Activated naive CD8-positive, alpha-beta T cell treated with anti-CD3 and anti-CD28 coated beads for 36 hours (primary cell): ENCODE data around the gene HRH3. TPM values are rescaled to one million over a fixed set of nuclear protein-coding genes. Genes with fewer than 3 reads are reported as not detected.

ENCODE experiments used
- DNase-seq: peaks from one replicate; pipeline ENCODE4 v3.0.0; 2021
- H3K27ac Mint-ChIP-seq: one replicate; pipeline ENCODE4 v1.8.0; 2022; ENCODE audit warnings: mild to moderate bottlenecking, moderate library complexity, mixed read lengths
- H3K27me3 Mint-ChIP-seq: one replicate; pipeline ENCODE4 v1.8.0; 2022; ENCODE audit warnings: mild to moderate bottlenecking, mixed read lengths
- H3K36me3 Mint-ChIP-seq: one replicate; pipeline ENCODE4 v1.8.0; 2021; ENCODE audit warnings: mild to moderate bottlenecking, mixed read lengths
- H3K4me1 Mint-ChIP-seq: one replicate; pipeline ENCODE4 v1.8.0; 2021; ENCODE audit warnings: mixed read lengths
- H3K4me3 Mint-ChIP-seq: one replicate; pipeline ENCODE4 v1.8.0; 2022; ENCODE audit warnings: mild to moderate bottlenecking, moderate library complexity, mixed read lengths
- H3K9me3 Mint-ChIP-seq: one replicate; pipeline ENCODE4 v1.8.0; 2022; ENCODE audit warnings: mixed read lengths
- total RNA-seq, 2 experiments: library from RNA; stranded (reverse); gene quantifications; one replicate each; pipeline ENCODE4 v1.2.3, GENCODE V29; 2021

HRH3 gene
- total RNA-seq, 2 experiments from 2014 or later = not detected

GRCh38 chr20:62237801-62238568 lies 17.9 kb upstream of the HRH3 start, which contains the start of gene OSBPL2:
TSS of gene OSBPL2 (plus strand) at chr20:62238521. CDS start at chr20:62256185, 17,664 bp downstream.
- peak; percentile 100 for DNase-seq
- peak within 1 kb of the TSS; percentile 65 for H3K27ac Mint-ChIP-seq
- no peaks in the 10 kb centered on the region for H3K36me3 Mint-ChIP-seq
- H3K27me3 Mint-ChIP-seq = peaks cover 5% of the 10 kb centered on the region
- peak within 1 kb of the TSS; percentile 78 for H3K4me3 Mint-ChIP-seq
- no peaks in the 10 kb centered on the region for H3K9me3 Mint-ChIP-seq
- peaks cover 28% of the 10 kb centered on the region for H3K4me1 Mint-ChIP-seq

- no peak for DNase-seq
- Mint-ChIP-seq H3K36me3 (no peaks in the 10 kb centered on the region), H3K27ac (peak overlapping the region; percentile 52), H3K4me1 (peaks cover 24% of the 10 kb centered on the region), H3K4me3 (peak overlapping the region; percentile 70), H3K9me3 (no peaks in the 10 kb centered on the region), H3K27me3 (peaks cover 5% of the 10 kb centered on the region)
These were observed 17.4 kb upstream of the HRH3 start for GRCh38 chr20:62237514-62237800.

DNA sequence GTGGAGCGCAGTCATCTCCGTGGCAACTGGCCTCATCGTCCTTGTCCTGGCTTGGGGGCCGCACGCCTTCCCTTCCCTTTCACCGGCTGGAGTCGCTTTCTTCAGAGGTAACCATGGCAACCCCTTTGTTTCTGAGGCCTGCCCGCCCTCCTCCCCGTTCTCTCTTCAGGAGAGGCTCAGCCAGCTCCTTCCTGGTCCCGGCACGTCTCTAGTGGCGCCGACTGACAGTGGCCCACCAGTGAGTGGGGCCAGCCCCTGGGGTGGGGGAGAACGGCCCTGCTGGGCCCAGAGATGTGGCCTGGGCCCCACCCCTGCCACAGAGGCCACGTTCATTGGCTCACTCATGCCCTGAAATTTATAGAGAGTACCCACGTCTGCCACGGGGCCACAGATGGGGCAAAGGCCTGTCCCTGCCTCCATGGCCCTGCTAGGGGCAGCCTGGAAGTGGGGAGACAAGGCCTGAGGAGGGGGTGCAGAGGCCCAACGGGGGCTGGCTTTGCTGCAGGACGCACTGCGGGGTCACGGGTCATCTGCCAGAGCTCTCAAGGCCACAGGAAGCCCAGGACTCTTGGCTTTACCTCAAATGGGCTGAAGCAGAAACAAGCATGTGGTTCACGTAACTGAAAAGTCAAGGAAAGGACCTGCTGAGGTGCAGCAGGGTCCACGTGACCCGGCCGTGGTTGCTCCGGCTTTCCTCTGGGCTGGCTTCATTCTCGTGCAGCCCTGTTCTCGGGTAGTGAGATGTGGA lies 16.9 kb upstream of the HRH3 start:
- H3K27me3 Mint-ChIP-seq = peaks cover 5% of the 10 kb centered on the region
- peaks cover 21% of the 10 kb centered on the region for H3K4me1 Mint-ChIP-seq
- no peaks in the 10 kb centered on the region for H3K36me3 Mint-ChIP-seq
- H3K4me3 Mint-ChIP-seq = no peak overlapping the region
- DNase-seq = no peak
- no peak overlapping the region for H3K27ac Mint-ChIP-seq
- H3K9me3 Mint-ChIP-seq = no peaks in the 10 kb centered on the region

GRCh38 chr20:62236200-62236599 lies 16.1 kb upstream of the HRH3 start:
- H3K27me3 Mint-ChIP-seq = peaks cover 5% of the 10 kb centered on the region
- DNase-seq = no peak
- no peak overlapping the region for H3K27ac Mint-ChIP-seq
- no peak overlapping the region for H3K4me3 Mint-ChIP-seq
- H3K36me3 Mint-ChIP-seq = no peaks in the 10 kb centered on the region
- no peaks in the 10 kb centered on the region for H3K9me3 Mint-ChIP-seq
- H3K4me1 Mint-ChIP-seq = peaks cover 15% of the 10 kb centered on the region

DNA sequence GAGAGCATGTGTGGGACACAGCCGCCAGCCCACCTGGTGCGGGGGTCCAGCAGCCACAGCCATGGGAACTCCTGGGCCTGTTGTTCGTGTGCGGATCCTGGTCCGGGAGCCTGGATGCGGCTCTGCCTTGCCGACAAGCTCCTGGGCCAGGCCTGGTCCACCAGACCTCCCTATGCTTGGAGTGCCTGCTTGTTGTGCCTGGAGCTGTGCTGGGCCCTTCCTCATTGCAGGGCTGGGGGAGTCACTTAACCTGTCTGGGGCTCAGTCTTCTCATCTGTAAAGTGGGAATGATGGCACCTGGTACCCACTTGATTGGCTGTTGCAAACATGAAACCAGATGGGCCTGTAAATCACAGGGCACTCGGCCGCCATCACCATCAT lies 15.7 kb upstream of the HRH3 start:
- H3K4me1 Mint-ChIP-seq = peaks cover 15% of the 10 kb centered on the region
- no peak overlapping the region for H3K4me3 Mint-ChIP-seq
- no peak overlapping the region for H3K27ac Mint-ChIP-seq
- DNase-seq = no peak
- H3K36me3 Mint-ChIP-seq = no peaks in the 10 kb centered on the region
- H3K9me3 Mint-ChIP-seq = no peaks in the 10 kb centered on the region
- H3K27me3 Mint-ChIP-seq = peaks cover 5% of the 10 kb centered on the region

DNA sequence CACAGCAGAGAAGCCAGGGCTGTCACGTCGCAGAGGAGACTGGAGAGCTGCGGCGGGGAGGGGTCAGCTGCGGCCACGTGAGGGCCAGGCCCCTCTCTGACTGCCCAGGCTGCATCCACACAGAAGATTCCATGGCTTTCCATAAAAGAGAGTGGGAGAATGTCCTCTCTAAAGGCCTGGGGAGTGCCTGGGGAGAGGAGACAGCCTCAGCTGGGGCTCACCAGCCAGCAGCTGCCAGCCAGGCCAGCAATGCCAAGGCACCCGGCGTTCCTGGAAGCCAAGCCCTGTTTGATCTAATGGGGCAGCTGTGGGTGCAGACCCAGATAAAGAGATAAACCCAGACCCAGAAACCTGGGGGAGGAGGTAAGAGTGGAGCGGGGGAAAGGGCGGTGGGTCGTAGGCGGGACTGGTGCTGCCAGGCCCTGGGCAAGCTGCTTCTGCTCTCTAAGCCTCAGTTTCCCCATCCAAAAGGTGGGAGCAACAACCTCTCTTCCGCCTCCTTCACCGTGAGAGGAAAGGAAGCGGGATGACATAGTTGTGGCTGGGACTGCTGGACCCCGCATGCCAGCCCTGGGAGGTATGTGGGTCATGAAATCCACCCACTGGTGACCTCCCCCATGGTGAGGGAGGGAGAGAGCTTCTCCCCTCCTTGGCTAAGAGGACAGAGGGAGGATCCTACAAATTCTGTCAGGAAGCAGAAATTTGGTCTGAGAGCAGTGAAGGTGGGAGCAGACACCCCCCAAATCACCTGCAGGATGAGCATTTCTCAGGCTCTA lies 15.1 kb upstream of the HRH3 start:
- H3K9me3 Mint-ChIP-seq = no peaks in the 10 kb centered on the region
- peaks cover 5% of the 10 kb centered on the region for H3K27me3 Mint-ChIP-seq
- no peak overlapping the region for H3K27ac Mint-ChIP-seq
- no peak for DNase-seq
- H3K4me1 Mint-ChIP-seq = peaks cover 14% of the 10 kb centered on the region
- no peak overlapping the region for H3K4me3 Mint-ChIP-seq
- no peaks in the 10 kb centered on the region for H3K36me3 Mint-ChIP-seq

DNA sequence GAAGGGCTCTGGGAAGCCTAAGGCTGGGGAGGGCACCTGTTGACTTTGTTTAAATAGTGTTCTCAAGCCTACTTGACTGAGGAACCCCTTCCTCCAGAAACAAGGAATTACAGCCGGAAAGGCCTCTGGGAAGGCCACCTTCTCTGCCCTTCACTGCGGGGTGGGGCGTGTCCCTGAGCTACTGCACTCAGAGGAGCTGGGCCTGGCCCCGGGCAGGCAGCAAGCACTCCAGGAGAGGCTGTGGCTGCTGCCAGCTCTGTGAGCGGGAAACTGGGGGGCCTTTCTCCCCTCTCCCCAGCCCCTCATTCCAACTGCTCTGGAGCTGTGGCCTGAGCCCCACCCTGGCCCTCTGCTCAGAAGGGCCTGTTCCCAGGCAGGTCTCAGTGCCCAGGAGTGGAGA lies 14.3 kb upstream of the HRH3 start:
- Mint-ChIP-seq H3K9me3 (no peaks in the 10 kb centered on the region), H3K27ac (no peak overlapping the region), H3K4me1 (peaks cover 8% of the 10 kb centered on the region), H3K27me3 (peaks cover 5% of the 10 kb centered on the region), H3K4me3 (no peak overlapping the region), H3K36me3 (no peaks in the 10 kb centered on the region)
- no peak for DNase-seq

GRCh38 chr20:62233684-62234083 lies 13.6 kb upstream of the HRH3 start:
- H3K9me3 Mint-ChIP-seq = no peaks in the 10 kb centered on the region
- peaks cover 4% of the 10 kb centered on the region for H3K4me1 Mint-ChIP-seq
- no peak for DNase-seq
- no peak overlapping the region for H3K4me3 Mint-ChIP-seq
- no peaks in the 10 kb centered on the region for H3K36me3 Mint-ChIP-seq
- peaks cover 5% of the 10 kb centered on the region for H3K27me3 Mint-ChIP-seq
- H3K27ac Mint-ChIP-seq = no peak overlapping the region

- no peak overlapping the region for H3K4me3 Mint-ChIP-seq
- no peaks in the 10 kb centered on the region for H3K36me3 Mint-ChIP-seq
- H3K27me3 Mint-ChIP-seq = peaks cover 5% of the 10 kb centered on the region
- DNase-seq = no peak
- peaks cover 4% of the 10 kb centered on the region for H3K4me1 Mint-ChIP-seq
- no peaks in the 10 kb centered on the region for H3K9me3 Mint-ChIP-seq
- no peak overlapping the region for H3K27ac Mint-ChIP-seq
These were observed 12.9 kb upstream of the HRH3 start for GRCh38 chr20:62232770-62233645.

DNA sequence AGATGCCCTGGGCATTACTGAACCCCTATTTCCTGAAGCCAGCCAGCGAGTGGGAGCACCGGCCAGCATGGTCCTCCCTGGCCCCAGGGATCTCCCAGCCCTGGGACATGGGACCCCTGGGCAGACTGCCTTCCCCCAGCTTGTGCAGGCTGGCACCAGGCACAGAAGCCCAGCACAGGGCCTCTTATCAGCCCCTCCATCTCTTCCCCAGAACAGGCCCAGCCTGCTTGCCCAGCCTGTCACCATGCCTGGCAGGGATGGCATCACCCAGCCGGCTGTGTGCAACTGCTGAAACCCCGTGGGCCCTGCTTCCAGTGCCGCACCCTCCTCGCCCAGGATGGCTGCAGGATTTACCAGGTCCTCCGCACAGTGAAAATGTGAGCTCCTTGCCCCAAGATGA lies 12.1 kb upstream of the HRH3 start:
- peaks cover 5% of the 10 kb centered on the region for H3K27me3 Mint-ChIP-seq
- DNase-seq = no peak
- no peak overlapping the region for H3K27ac Mint-ChIP-seq
- no peaks in the 10 kb centered on the region for H3K9me3 Mint-ChIP-seq
- H3K36me3 Mint-ChIP-seq = no peaks in the 10 kb centered on the region
- H3K4me1 Mint-ChIP-seq = no peaks in the 10 kb centered on the region
- H3K4me3 Mint-ChIP-seq = no peak overlapping the region

GRCh38 chr20:62231292-62231691 lies 11.2 kb upstream of the HRH3 start:
- Mint-ChIP-seq H3K4me3 (no peak overlapping the region), H3K36me3 (no peaks in the 10 kb centered on the region), H3K27ac (no peak overlapping the region), H3K4me1 (no peaks in the 10 kb centered on the region), H3K27me3 (peaks cover 11% of the 10 kb centered on the region), H3K9me3 (no peaks in the 10 kb centered on the region)
- no peak for DNase-seq

- H3K27ac Mint-ChIP-seq = no peak overlapping the region
- H3K4me1 Mint-ChIP-seq = no peaks in the 10 kb centered on the region
- peaks cover 11% of the 10 kb centered on the region for H3K27me3 Mint-ChIP-seq
- DNase-seq = no peak
- no peaks in the 10 kb centered on the region for H3K9me3 Mint-ChIP-seq
- H3K36me3 Mint-ChIP-seq = no peaks in the 10 kb centered on the region
- H3K4me3 Mint-ChIP-seq = no peak overlapping the region
These were observed 10.6 kb upstream of the HRH3 start for GRCh38 chr20:62230696-62231095.

GRCh38 chr20:62230276-62230675 lies 10.2 kb upstream of the HRH3 start:
- H3K4me3 Mint-ChIP-seq = no peak overlapping the region

GRCh38 chr20:62229667-62230066 lies 9.6 kb upstream of the HRH3 start:
- no peak overlapping the region for H3K4me3 Mint-ChIP-seq
- DNase-seq = no peak
- H3K27me3 Mint-ChIP-seq = peaks cover 12% of the 10 kb centered on the region
- H3K36me3 Mint-ChIP-seq = no peaks in the 10 kb centered on the region
- no peak overlapping the region for H3K27ac Mint-ChIP-seq
- no peaks in the 10 kb centered on the region for H3K4me1 Mint-ChIP-seq
- no peaks in the 10 kb centered on the region for H3K9me3 Mint-ChIP-seq

More at GRCh38 chr20:62230276-62230675, 10.2 kb upstream of the HRH3 start:
- Mint-ChIP-seq H3K27ac (no peak overlapping the region), H3K9me3 (no peaks in the 10 kb centered on the region), H3K36me3 (no peaks in the 10 kb centered on the region), H3K27me3 (peaks cover 11% of the 10 kb centered on the region), H3K4me1 (no peaks in the 10 kb centered on the region)
- no peak for DNase-seq
